ENCODE data around the gene MCRS1.
"Not testable (repeated sequence)": the region's sequence is repeated elsewhere in the genome, so short reads cannot be mapped to it uniquely, and the experiment has no call there.

Gene MCRS1, protein sequence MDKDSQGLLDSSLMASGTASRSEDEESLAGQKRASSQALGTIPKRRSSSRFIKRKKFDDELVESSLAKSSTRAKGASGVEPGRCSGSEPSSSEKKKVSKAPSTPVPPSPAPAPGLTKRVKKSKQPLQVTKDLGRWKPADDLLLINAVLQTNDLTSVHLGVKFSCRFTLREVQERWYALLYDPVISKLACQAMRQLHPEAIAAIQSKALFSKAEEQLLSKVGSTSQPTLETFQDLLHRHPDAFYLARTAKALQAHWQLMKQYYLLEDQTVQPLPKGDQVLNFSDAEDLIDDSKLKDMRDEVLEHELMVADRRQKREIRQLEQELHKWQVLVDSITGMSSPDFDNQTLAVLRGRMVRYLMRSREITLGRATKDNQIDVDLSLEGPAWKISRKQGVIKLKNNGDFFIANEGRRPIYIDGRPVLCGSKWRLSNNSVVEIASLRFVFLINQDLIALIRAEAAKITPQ

GRCh38 chr12:49567611-49568441 is at the start of gene MCRS1:
Gene MCRS1 (minus strand): TSS chr12:49568142. CDS start chr12:49566731, 1,411 bp downstream.
- peak; percentile 85 for DNase-seq

DNA sequence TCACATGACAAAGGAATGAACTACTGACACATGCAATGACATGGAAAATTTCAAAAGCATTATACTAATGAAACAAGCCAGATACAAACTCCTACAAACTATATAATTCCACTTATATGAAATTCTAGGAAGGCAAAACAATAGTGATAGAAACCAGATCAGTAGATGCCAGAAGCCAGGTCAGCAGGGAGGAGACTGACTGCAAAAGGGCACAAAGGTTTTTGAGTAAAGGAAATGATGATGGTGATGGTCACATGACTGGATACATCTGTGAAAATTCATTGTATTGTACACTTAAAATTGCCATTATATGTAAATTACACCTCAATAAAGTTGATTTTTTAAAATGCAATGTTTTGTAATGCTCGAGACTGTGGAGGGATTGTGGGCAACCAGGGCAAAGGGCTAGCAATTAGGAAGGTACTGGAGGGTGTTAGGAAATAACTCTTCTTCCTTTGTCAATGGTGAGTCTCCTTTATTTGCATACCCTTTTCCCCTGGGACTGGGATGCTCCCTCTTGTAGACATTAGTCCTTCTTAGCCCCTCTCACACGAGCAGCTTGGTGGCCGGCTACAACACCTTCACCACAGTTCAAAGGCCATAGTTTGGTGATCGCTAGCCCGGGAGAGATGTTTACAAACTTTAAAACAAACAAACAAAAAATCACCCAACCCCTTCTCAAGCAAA is 48.7 kb upstream of the MCRS1 start:
- DNase-seq: no peak

- DNase-seq: no peak
Observed at GRCh38 chr12:49615725-49616124, 47.8 kb upstream of the MCRS1 start.

DNA sequence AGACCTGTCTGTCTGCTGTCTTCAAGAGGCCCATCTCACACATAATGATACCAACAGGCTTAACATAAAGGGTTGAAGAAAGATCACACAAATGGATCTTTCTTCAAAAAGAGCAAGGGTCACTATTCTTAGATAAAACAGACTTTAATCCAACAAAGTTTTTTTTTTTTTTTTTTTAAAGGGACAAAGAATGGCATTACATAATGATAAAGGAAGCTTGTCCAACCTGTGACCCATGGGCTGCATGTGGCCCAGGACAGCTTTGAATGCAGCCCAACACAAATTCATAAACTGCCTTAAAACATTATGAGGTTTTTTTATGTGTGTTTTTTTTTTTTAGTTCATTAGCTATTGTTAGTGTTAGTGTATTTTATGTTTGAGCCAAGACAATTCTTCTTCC is 44.3 kb upstream of the MCRS1 start:
- no peak for DNase-seq

- DNase-seq: not testable (repeated sequence)
Observed at GRCh38 chr12:49610785-49611184, 42.8 kb upstream of the MCRS1 start.

- DNase-seq: no peak
Observed at GRCh38 chr12:49609875-49610154, 41.9 kb upstream of the MCRS1 start.

DNA sequence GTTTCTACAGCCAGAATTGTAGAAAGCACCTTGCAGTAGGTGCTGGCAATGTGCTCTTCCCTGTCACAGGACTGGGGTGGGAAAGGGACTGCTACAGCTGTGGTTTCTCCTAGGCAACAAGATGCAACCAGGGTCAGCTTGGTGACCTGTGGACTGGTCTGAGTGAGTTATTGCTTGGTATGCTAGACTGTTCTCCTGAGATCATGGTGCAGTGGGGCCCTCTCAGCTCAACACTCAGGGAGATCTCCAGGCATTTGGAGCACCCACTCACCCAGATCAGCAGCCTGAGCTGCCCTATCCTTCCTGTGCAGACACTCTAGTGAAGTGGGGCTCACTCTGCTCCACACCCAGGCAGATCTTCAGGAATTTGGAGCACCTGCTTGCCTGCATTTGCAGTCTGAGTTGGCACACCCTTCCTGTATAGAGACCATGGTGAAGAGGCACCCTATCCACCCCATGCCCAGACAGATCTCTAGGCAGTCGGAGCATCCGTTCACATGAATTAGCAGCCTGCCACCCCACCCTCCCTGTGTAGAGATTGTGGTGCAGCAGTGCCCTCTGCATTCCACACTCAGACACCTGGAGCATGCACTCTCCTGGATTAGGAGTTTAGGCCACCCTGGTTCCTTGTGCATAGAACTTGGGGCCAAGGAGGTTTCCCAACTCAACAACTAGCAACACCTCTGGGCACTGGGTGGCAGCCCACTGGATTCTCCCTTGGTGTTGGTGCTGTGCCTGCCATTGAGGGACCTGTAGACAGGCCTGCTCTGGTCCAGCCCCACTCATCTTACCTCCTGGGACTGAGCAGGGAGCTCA is 41.3 kb upstream of the MCRS1 start:
- no peak for DNase-seq

- DNase-seq: not testable (repeated sequence)
Observed at GRCh38 chr12:49605539-49605938, 37.6 kb upstream of the MCRS1 start, which contains the start of gene FAM186B. Gene FAM186B (minus strand): TSS chr12:49605639. CDS start chr12:49605477, 162 bp downstream.

DNA sequence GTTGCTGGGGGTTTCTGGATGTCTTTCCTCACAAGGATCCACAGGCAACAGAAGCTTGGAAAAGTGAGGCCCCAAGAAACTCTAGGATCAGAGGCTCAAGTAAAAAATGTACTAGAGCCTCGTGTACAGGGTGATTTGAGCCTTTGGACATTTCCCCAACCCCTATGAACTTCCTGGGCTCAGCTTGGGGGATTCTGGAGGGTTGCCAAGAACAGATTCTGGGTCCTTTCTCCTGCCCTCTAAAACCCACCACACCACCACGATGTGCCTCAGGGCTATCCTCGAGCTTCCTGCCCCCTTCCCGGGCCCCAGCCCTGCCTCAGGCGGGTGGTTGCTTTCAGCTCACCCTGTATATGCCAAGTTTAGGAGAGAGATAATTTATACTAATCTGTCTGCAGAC is 36.9 kb upstream of the MCRS1 start:
- no peak for DNase-seq

GRCh38 chr12:49603721-49604120 is 35.8 kb upstream of the MCRS1 start:
- DNase-seq: no peak

GRCh38 chr12:49599961-49600360 is 32.0 kb upstream of the MCRS1 start:
- no peak for DNase-seq

GRCh38 chr12:49598527-49598926 is 30.6 kb upstream of the MCRS1 start:
- DNase-seq: no peak

DNA sequence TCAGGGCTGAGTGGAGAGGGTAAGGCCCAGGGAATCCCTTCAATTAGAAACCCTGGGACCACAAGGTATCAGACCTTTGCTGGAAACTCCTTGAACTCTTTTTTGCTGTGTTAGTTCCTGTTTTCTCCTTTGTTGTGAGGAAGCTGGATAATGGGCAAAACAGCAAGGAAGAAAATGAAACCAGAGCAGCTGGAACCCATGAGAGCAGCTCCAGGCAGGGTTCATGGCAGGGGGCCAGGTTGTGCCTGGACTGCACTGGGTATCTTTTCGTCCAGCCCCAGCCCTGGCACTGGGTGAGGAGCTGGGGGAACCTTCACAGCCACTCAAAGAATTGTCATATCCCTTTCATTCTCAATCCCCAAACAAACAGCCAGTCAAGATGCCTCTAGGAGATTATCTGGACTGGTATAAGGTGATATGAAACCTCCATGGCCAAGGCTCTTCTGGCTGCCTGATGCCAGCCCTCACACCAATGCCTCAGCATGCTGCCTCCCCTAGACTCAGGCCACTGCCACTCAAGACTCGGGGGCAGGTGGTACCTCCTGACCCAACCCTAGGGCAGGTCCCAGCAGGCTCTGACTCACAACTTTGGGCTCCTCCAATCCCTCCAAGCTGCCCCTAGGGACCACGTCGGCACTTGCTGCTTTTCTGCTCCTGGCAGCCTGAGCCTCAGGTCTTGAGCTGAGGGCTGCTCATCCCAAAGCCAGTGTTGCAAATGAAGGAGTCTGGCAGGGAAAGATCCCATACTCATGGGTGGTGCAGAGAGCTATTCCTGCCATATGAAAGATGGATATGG is 21.0 kb upstream of the MCRS1 start:
- DNase-seq: no peak

GRCh38 chr12:49588281-49588680 is 20.3 kb upstream of the MCRS1 start:
- DNase-seq: no peak

GRCh38 chr12:49587174-49587908 is 19.4 kb upstream of the MCRS1 start:
- no peak for DNase-seq

- DNase-seq: no peak
Observed at GRCh38 chr12:49585477-49586459, 17.8 kb upstream of the MCRS1 start.

- DNase-seq: no peak
Observed at GRCh38 chr12:49584591-49584990, 16.6 kb upstream of the MCRS1 start.

DNA sequence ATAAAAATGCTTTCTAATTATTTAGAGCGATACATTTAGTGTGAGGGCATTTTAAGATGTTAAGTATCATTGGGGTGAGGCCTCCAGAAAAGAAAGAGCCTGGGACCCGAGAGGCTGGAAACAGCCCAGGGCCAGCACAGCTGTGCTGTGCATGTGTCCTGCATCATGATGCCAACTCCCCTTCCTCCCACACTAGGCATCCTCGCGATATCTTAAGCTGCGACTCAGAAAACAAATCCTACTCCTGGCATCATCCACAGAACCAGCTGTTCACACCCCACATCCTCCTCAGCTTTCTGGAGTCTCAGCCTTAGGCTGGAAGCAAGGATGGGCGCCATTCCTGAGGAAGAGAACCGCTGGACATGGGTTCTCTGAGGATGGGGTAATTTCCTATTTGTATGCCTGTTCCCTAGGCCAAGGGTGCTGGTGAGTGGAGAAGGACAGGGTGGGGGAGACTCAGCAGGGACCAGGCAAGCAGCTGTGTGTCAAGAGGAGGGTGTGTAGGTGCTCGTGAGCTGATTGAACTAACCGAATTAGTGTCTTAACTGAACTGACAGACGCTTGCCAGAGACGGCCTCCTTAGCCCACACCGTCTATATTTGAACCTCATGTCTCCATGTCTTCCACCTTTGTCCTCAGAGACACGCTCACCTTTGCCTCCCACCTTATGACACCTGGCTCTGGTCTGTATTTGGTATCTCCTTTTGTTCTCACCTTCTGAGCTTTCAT is 15.6 kb upstream of the MCRS1 start:
- no peak for DNase-seq

- DNase-seq: no peak
Observed at GRCh38 chr12:49582850-49583249, 14.9 kb upstream of the MCRS1 start.

Measured in stimulated activated CD4-positive, alpha-beta T cell treated with anti-CD3 and anti-CD28 coated beads, Interleukin-12 subunit alpha, Interleukin-12 subunit beta, amount 100 ng/mL, for 4 hours (primary cell).